ENCODE measurements around the gene ATG2A. TPM values are rescaled to one million over a fixed set of nuclear protein-coding genes. Genes with fewer than 3 reads are reported as not detected.
A peak's percentile ranks its signal among the peaks of the same experiment; 100 is the strongest.

The ATG2A gene
- total and polyA plus RNA-seq, 9 of the 15 experiments (the other 6 are each of a cell fraction or from before 2014, with no cell fraction given): 0.25 to 45.9 (median 5.2) TPM

DNA sequence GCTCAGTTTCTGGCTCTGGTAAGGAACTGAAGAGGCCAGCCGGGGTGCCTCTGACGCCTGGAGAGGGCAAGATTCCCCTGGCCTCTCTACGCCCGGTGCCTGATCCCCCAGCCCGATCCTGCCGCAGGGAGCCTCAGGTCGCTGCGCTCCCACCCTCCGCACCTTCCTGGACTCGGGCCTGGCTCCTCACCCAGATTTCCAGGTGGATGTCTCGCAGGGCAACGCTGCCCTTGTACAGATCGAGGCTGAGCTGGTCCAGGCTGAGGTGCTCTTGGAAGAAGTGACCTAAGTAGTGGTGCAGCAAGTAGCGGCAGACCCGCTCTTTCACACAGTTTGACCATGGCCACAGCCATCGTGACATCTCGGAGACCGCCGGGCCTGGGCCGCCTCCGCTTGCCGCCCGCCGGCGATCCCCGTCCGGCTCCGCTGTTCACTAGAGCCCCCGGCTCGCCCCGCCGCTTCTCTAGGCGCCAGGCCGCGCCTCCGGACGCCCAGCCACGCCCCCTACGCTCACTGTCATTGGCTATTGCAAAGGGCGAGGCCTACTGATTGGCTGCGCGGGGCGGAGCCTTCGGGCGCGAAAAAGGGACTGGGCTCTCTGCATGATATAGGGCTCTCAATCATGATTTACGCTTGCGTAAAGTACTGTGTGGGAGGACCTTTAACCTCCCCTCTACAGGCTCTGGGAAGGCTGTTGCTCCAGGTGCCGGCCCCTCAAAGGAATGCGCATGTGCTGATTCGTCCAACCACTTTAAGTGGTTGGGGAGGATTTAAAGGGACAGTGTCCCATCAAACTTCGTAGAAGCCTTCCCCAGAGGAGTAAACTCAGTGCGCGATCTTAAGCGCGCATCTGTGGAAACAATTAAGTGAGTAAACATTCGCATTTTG lies at the start of gene ATG2A (continued):
- TF ChIP-seq HNRNPLL (IDR thresholded peaks at IDR 0.05; ENCODE audit: low read depth, low read length, poor library complexity, severe bottlenecking) (peak; percentile 93), ZKSCAN3 (CRISPR knock-in tag; IDR thresholded peaks at IDR 0.05) (no peak), KDM2B (CRISPR knock-in tag; IDR thresholded peaks at IDR 0.05) (0 out of 2 replicates have a peak, but pooled peaks have one; percentile 17), FOS (IDR thresholded peaks at IDR 0.05; ENCODE audit: extremely low read depth, insufficient read length) (peak; percentile 79), HDAC1 (IDR thresholded peaks at IDR 0.05) (peak in 1 of 2 experiments; percentile 67; a peak in 2 of 4 replicates), PHF8 (IDR thresholded peaks at IDR 0.05; ENCODE audit: borderline replicate concordance, low read length) (peak; percentile 90), TOE1 (IDR thresholded peaks at IDR 0.05; ENCODE audit: borderline replicate concordance) (peak; percentile 40; the same call in 1 of the 2 replicates), TOE1 (CRISPR knock-in tag; IDR thresholded peaks at IDR 0.05; ENCODE audit: borderline replicate concordance, low read depth) (peak; percentile 94), TEAD1 (CRISPR knock-in tag; IDR thresholded peaks at IDR 0.05) (0 out of 4 replicates have a peak, but pooled peaks have one; percentile 8 to 15), NEUROD1 (IDR thresholded peaks at IDR 0.05; ENCODE audit: borderline replicate concordance, low read depth, low read length, partially characterized antibody) (peak; percentile 30), ILF3 (IDR thresholded peaks at IDR 0.05; ENCODE audit: borderline replicate concordance) (no peak), RNF2 (IDR thresholded peaks at IDR 0.05) (peak; percentile 19; the same call in 1 of the 2 replicates), SIN3B (IDR thresholded peaks at IDR 0.05; ENCODE audit: low read depth) (peak; percentile 71), ZNF76 (CRISPR knock-in tag; IDR thresholded peaks at IDR 0.05; ENCODE audit: borderline replicate concordance) (0 out of 2 replicates have a peak, but pooled peaks have one; percentile 30), ZSCAN32 (CRISPR knock-in tag; IDR thresholded peaks at IDR 0.05) (no peak), ZFP1 (CRISPR knock-in tag; IDR thresholded peaks at IDR 0.05) (no peak), ZFX (CRISPR knock-in tag; IDR thresholded peaks at IDR 0.05) (peak; percentile 100), PHF20 (IDR thresholded peaks at IDR 0.05; ENCODE audit: partially characterized antibody) (peak; percentile 74), KAT8 (IDR thresholded peaks at IDR 0.05; ENCODE audit: low read depth) (no peak), NONO (IDR thresholded peaks at IDR 0.05; ENCODE audit: low read depth in 2 of 2, low read length in 1 of 2) (0 out of 4 replicates have a peak, but pooled peaks of 1 of the 2 experiments have one; percentile 15), MTA2 (IDR thresholded peaks at IDR 0.05; ENCODE audit: low read depth) (no peak), SAFB2 (IDR thresholded peaks at IDR 0.05; ENCODE audit: borderline replicate concordance, low read depth, low read length, severe bottlenecking) (no peak), ATF1 (CRISPR knock-in tag; IDR thresholded peaks at IDR 0.05) (no peak), ATF1 (tag; IDR thresholded peaks at IDR 0.05) (peak; percentile 60), SMAD4 (CRISPR knock-in tag; conservative IDR thresholded peaks at IDR 0.05) (peak; percentile 9; the same call in 1 of the 2 replicates)
- TF ChIP-seq, protein P1, sequence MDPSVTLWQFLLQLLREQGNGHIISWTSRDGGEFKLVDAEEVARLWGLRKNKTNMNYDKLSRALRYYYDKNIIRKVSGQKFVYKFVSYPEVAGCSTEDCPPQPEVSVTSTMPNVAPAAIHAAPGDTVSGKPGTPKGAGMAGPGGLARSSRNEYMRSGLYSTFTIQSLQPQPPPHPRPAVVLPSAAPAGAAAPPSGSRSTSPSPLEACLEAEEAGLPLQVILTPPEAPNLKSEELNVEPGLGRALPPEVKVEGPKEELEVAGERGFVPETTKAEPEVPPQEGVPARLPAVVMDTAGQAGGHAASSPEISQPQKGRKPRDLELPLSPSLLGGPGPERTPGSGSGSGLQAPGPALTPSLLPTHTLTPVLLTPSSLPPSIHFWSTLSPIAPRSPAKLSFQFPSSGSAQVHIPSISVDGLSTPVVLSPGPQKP (CRISPR knock-in tag; IDR thresholded peaks at IDR 0.05): no peak
- TF ChIP-seq, protein P2, sequence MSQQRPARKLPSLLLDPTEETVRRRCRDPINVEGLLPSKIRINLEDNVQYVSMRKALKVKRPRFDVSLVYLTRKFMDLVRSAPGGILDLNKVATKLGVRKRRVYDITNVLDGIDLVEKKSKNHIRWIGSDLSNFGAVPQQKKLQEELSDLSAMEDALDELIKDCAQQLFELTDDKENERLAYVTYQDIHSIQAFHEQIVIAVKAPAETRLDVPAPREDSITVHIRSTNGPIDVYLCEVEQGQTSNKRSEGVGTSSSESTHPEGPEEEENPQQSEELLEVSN (IDR thresholded peaks at IDR 0.05; ENCODE audit: borderline replicate concordance in 1 of 2, extremely low read depth in 1 of 2, insufficient read depth in 1 of 2, insufficient read length in 1 of 2, low read depth in 1 of 2, low read length in 1 of 2, poor library complexity in 1 of 2, severe bottlenecking in 1 of 2): peak; percentile 27

Data from K562 (cell line).